HCT116 (cell line): Measurements from ENCODE around the gene UBE3C. TPM values are rescaled to one million over a fixed set of nuclear protein-coding genes. Genes with fewer than 3 reads are reported as not detected.

Experiments used
- ATAC-seq: fragments of 200-7000 bp; cut with Tn5 transposase; 2 replicates; pipeline ENCODE4 v1.9.1; 2020; ENCODE audit warnings: mild to moderate bottlenecking, moderate library complexity
- BruUV-seq: library from RNA; stranded (reverse); fragments of 400-500 nt; replicated peaks from 2 replicates; lab custom pipeline; 2021; lab: Mats Ljungman, UMichigan
- CTCF ChIA-PET: fragments of 300-600 bp; sonication (Branson Sonifier 250); formaldehyde crosslinking; loops from one replicate; lab custom pipeline; 2021; ENCODE audit warnings: antibody characterized with exemption; lab: Charles Lee
- POLR2A ChIA-PET: fragments of 300-600, 350-600 bp; sonication (Branson Sonifier 250); formaldehyde crosslinking; loops from one replicate; lab custom pipeline; 2021; ENCODE audit warnings: antibody characterized with exemption; lab: Charles Lee
- RAD21 ChIA-PET, 2 experiments: fragments of 300-600 bp; sonication (Branson Sonifier 250); formaldehyde crosslinking; loops; one replicate each; lab custom pipeline; 2023; ENCODE audit warnings: low total read pairs in 2 of 2; ENCODE audit not compliant: uncharacterized antibody in 2 of 2, unreplicated experiment in 2 of 2, low non-redundant PET in 1 of 2; lab: Charles Lee
- DNase-seq: peaks from one replicate; pipeline ENCODE4 v3.0.0-alpha.2; 2010; ENCODE audit warnings: low read depth, low spot score
- H2AFZ ChIP-seq: fragments of 200-600 bp; shearing (Covaris generic), sonication (generic); 2 replicates; pipeline ENCODE4 v1.6.1; 2017; ENCODE audit warnings: low read depth, mixed run types, mixed read lengths, antibody characterized with exemption, low read length; ENCODE audit not compliant: poor library complexity, severe bottlenecking
- H3K27ac ChIP-seq: 2 replicates; pipeline ENCODE4 v1.5.1; 2012; ENCODE audit warnings: low read depth, low read length
- H3K27me3 ChIP-seq: fragments of 200-600 bp; sonication (generic); 2 replicates; pipeline ENCODE4 v1.6.1; 2016; ENCODE audit warnings: mixed run types, low read length, mixed read lengths; ENCODE audit not compliant: insufficient read depth
- H3K36me3 ChIP-seq, 2 experiments: fragments of 200-500 bp in 1 of 2; fragments of 200-600 bp in 1 of 2; sonication (Bioruptor generic) in 1 of 2; sonication (generic) in 1 of 2; 2 replicates each; pipeline versions ENCODE4 v1.5.1 to v1.6.1; 2014 to 2016; ENCODE audit warnings: low read length in 2 of 2, inconsistent platforms in 1 of 2, mixed read lengths in 1 of 2, mixed run types in 1 of 2; ENCODE audit not compliant: insufficient read depth in 2 of 2, control insufficient read depth in 1 of 2
- H3K4me1 ChIP-seq, 2 experiments: fragments of 200-600 bp in 1 of 2; sonication (generic) in 1 of 2; 2 replicates each; pipeline versions ENCODE4 v1.5.1 to v1.6.1; 2012 to 2017; ENCODE audit warnings: low read length in 2 of 2, inconsistent platforms in 1 of 2, mild to moderate bottlenecking in 1 of 2, mixed read lengths in 1 of 2, mixed run types in 1 of 2, moderate library complexity in 1 of 2; ENCODE audit not compliant: insufficient read depth in 2 of 2, control insufficient read depth in 1 of 2
- H3K4me2 ChIP-seq: fragments of 200-600 bp; sonication (generic); 2 replicates; pipeline ENCODE4 v1.6.1; 2017; ENCODE audit warnings: mixed run types, low read length, mixed read lengths
- H3K4me3 ChIP-seq, 2 experiments: fragments of 200-600 bp in 1 of 2; sonication (generic) in 1 of 2; replicated peaks in 1 of 2; 2 replicates each; pipeline ENCODE4 v1.5.1; 2011 to 2016; ENCODE audit warnings: low read length in 2 of 2, control low read depth in 1 of 2, low read depth in 1 of 2, mild to moderate bottlenecking in 1 of 2, mixed read lengths in 1 of 2, mixed run types in 1 of 2
- H3K79me2 ChIP-seq: fragments of 200-600 bp; sonication (generic); 2 replicates; pipeline ENCODE4 v1.6.1; 2017; ENCODE audit warnings: mild to moderate bottlenecking, mixed run types, low read length, moderate library complexity, mixed read lengths; ENCODE audit not compliant: insufficient read depth
- H3K9ac ChIP-seq: fragments of 200-600 bp; sonication (generic); 2 replicates; pipeline ENCODE4 v1.6.1; 2016; ENCODE audit warnings: low read length, mixed read lengths
- H3K9me2 ChIP-seq: fragments of 200-600 bp; sonication (generic), shearing (Covaris generic); 2 replicates; pipeline ENCODE4 v1.6.1; 2017; ENCODE audit warnings: mixed run types, mild to moderate bottlenecking, moderate library complexity; ENCODE audit not compliant: insufficient read depth
- H3K9me3 ChIP-seq, 2 experiments: fragments of 200-500 bp in 1 of 2; fragments of 200-600 bp in 1 of 2; sonication (Bioruptor generic) in 1 of 2; sonication (generic) in 1 of 2; 2 replicates each; pipeline ENCODE4 v1.6.1; 2014 to 2017; ENCODE audit warnings: low read length in 2 of 2, mixed read lengths in 2 of 2, inconsistent platforms in 1 of 2, low read depth in 1 of 2, mild to moderate bottlenecking in 1 of 2, mixed run types in 1 of 2, moderate library complexity in 1 of 2; ENCODE audit not compliant: control insufficient read depth in 1 of 2, insufficient read depth in 1 of 2
- H4K20me1 ChIP-seq: fragments of 200-600 bp; sonication (generic), shearing (Covaris generic); 2 replicates; pipeline ENCODE4 v1.6.1; 2017; ENCODE audit warnings: mixed run types, mild to moderate bottlenecking, moderate library complexity; ENCODE audit not compliant: insufficient read depth
- ATF3 ChIP-seq: IDR thresholded peaks from 2 replicates; pipeline ENCODE4 v1.6.1; 2012
- CBX3 ChIP-seq: IDR thresholded peaks from 2 replicates; pipeline ENCODE4 v1.6.1; 2012; ENCODE audit warnings: low read depth
- CEBPB ChIP-seq: IDR thresholded peaks from 2 replicates; pipeline ENCODE4 v1.6.1; 2012; ENCODE audit warnings: low read depth
- CTCF ChIP-seq, 3 experiments: fragments of 200-600 bp in 1 of 3; sonication (generic) in 1 of 3; IDR thresholded peaks in 2 of 3; conservative IDR thresholded peaks in 1 of 3; 2 replicates each; pipeline ENCODE4 v1.5.1; 2012 to 2017; ENCODE audit warnings: low read depth in 2 of 3, low read length in 2 of 3, antibody characterized with exemption in 1 of 3, borderline replicate concordance in 1 of 3, control low read depth in 1 of 3, mild to moderate bottlenecking in 1 of 3, mixed read lengths in 1 of 3, mixed run types in 1 of 3, moderate library complexity in 1 of 3; ENCODE audit not compliant: insufficient read depth in 1 of 3
- EGR1 ChIP-seq: IDR thresholded peaks from 2 replicates; pipeline ENCODE4 v1.6.1; 2012; ENCODE audit warnings: low read depth
- ELF1 ChIP-seq: IDR thresholded peaks from 2 replicates; pipeline ENCODE4 v1.6.1; 2012; ENCODE audit warnings: low read depth, borderline replicate concordance
- EZH2 ChIP-seq: fragments of 200-600 bp; sonication (generic); IDR thresholded peaks from 2 replicates; pipeline ENCODE4 v1.6.1; 2017; ENCODE audit warnings: antibody characterized with exemption, mixed run types
- EZH2phosphoT487 ChIP-seq: fragments of 200-600 bp; IDR thresholded peaks from 2 replicates; pipeline ENCODE4 v1.6.1; 2018; ENCODE audit warnings: antibody characterized with exemption, borderline replicate concordance
- JUND ChIP-seq: IDR thresholded peaks from 2 replicates; pipeline ENCODE4 v1.6.1; 2012
- MAX ChIP-seq: IDR thresholded peaks from 2 replicates; pipeline ENCODE4 v1.6.1; 2012
- POLR2A ChIP-seq: IDR thresholded peaks from 2 replicates; pipeline ENCODE4 v1.7.0; 2011; ENCODE audit warnings: borderline replicate concordance; ENCODE audit not compliant: insufficient read depth, insufficient read length; ENCODE audit errors: extremely low read depth
- POLR2AphosphoS5 ChIP-seq: IDR thresholded peaks from 2 replicates; pipeline ENCODE4 v1.6.1; 2011; ENCODE audit warnings: mild to moderate bottlenecking, low read depth, low read length, moderate library complexity
- SIN3A ChIP-seq: IDR thresholded peaks from 2 replicates; pipeline ENCODE4 v1.6.1; 2012; ENCODE audit warnings: low read depth
- SP1 ChIP-seq: IDR thresholded peaks from 2 replicates; pipeline ENCODE4 v1.6.1; 2012; ENCODE audit warnings: low read depth
- SRF ChIP-seq: IDR thresholded peaks from 2 replicates; pipeline ENCODE4 v1.6.1; 2012; ENCODE audit warnings: low read depth
- YY1 ChIP-seq: IDR thresholded peaks from 2 replicates; pipeline ENCODE4 v1.6.1; 2011; ENCODE audit warnings: low read length, low read depth, moderate library complexity, mild to moderate bottlenecking; ENCODE audit not compliant: insufficient replicate concordance; ENCODE audit errors: extremely low read depth
- ZFX ChIP-seq: fragments of 450-650 bp; IDR thresholded peaks from 2 replicates; pipeline ENCODE4 v1.6.1; 2017
- ZNF274 ChIP-seq: fragments of 200-500 bp; sonication (Bioruptor generic); IDR thresholded peaks from 2 replicates; pipeline ENCODE4 v1.6.1; 2014; ENCODE audit warnings: mild to moderate bottlenecking, low read depth, low read length, inconsistent platforms
- intact Hi-C: fragments of 100-400 bp; cut with micrococcal nuclease; formaldehyde crosslinking; loops from 2 replicates; pipeline ENCODE4 v1.10.0; 2022
- total RNA-seq: library from RNA; stranded (reverse); gene quantifications from one replicate; pipeline ENCODE4 v1.2.1, GENCODE V29; 2021; ENCODE audit not compliant: unreplicated experiment

Gene UBE3C
- total RNA-seq, 1 experiment from 2014 or later: 68.3 TPM

- Histone ChIP-seq H3K4me3 (no peak overlapping the region), H3K9me2 (no peaks in the 10 kb centered on the region), H4K20me1 (peaks cover 17% of the 10 kb centered on the region; the same call in 1 of the 2 replicates), H3K79me2 (peaks cover 96% of the 10 kb centered on the region), H3K4me1 (no peaks in the 10 kb centered on the region), H3K27me3 (no peaks in the 10 kb centered on the region), H3K4me2 (no peak overlapping the region), H3K9ac (no peak overlapping the region), H3K9me3 (no peaks in the 10 kb centered on the region), H3K36me3 (peaks cover 12 to 42% of the 10 kb centered on the region in 2 experiments), H3K27ac (no peak overlapping the region), H2AFZ (no peak overlapping the region)
- ChIA-PET POLR2A (no interaction called here), CTCF (no interaction called here), RAD21 (no interaction called here)
- no peak for DNase-seq
- BruUV-seq: no TSS peak
- ATAC-seq: no peak
- TF ChIP-seq EZH2phosphoT487 (no peak), CBX3 (no peak), JUND (no peak), MAX (no peak), CEBPB (no peak), SIN3A (no peak)
- intact Hi-C loops: no loop called here
Observed at GRCh38 chr7:157168571-157168970, 29.8 kb downstream of the UBE3C start.

- no peak overlapping the region for H2AFZ ChIP-seq
- no peak overlapping the region for H3K4me2 ChIP-seq
- H3K36me3 ChIP-seq: peaks cover 37 to 69% of the 10 kb centered on the region in 2 experiments
- DNase-seq (no peak), ATAC-seq (no peak)
- no peak overlapping the region for H3K9ac ChIP-seq
- H4K20me1 ChIP-seq: no peaks in the 10 kb centered on the region; the same call in 1 of the 2 replicates
- H3K27me3 ChIP-seq: no peaks in the 10 kb centered on the region
- CTCF ChIA-PET: no interaction called here
- H3K9me3 ChIP-seq: no peaks in the 10 kb centered on the region
- no peak overlapping the region for H3K4me3 ChIP-seq
- intact Hi-C loops: no loop called here
- POLR2A ChIA-PET: no interaction called here
- TF ChIP-seq SIN3A (no peak), CEBPB (no peak), YY1 (no peak), CTCF (IDR thresholded peaks at IDR 0.05 in 2 of 3, conservative IDR thresholded peaks at IDR 0.05 in 1 of 3; ENCODE audit: borderline replicate concordance in 1 of 3, insufficient read depth in 1 of 3, low read depth in 2 of 3, low read length in 2 of 3) (no peak), CBX3 (no peak), SRF (no peak), ZNF274 (no peak), EZH2 (no peak), POLR2AphosphoS5 (no peak), EGR1 (no peak), ELF1 (no peak), MAX (no peak), SP1 (no peak), ZFX (no peak), ATF3 (no peak), POLR2A (no peak), JUND (no peak)
- no peaks in the 10 kb centered on the region for H3K9me2 ChIP-seq
- peaks cover 67% of the 10 kb centered on the region for H3K79me2 ChIP-seq
- BruUV-seq: no TSS peak
- H3K4me1 ChIP-seq: no peaks in the 10 kb centered on the region
- RAD21 ChIA-PET: no interaction called here
- no peak overlapping the region for H3K27ac ChIP-seq
Observed at GRCh38 chr7:157176771-157177170, 38.0 kb downstream of the UBE3C start.
